ENCODE results near the gene FLVCR2.

FLVCR2 gene

DNA sequence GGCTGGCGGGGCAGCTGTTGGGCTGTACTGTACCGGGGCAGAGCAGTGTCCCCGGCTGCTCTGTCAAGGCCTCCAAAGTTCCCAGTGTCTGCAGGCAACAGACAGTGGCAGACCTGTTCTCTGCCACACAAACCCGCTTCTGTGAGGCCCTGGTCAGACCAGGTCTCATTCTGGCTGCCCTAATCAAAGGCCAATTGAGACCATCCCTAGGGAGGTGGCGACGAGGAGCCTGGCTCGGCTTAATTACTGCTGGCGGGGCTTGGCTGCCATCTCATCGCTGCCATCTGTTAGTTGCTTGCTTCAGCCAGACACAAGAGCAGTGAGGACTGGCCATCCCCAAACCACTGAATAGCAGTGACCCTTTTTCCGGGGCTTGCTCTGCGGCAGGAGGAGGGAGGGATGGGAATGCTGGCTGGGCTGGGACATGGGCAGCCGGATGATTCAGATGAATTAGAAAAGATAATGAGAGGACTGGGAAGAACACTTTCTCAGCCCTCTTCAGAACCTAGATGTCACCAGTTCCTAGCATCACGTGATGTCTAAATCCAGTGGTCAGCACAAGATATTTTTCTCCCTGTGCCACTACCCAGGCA, 57.8 kb downstream of the FLVCR2 start:
- Histone ChIP-seq H3F3A (ENCODE audit: control insufficient read depth, insufficient read depth) (no peaks in the 10 kb centered on the region), H3K27ac (ENCODE audit: low read depth, low read length) (no peak overlapping the region), H3K27me3 (ENCODE audit: control insufficient read depth, low read length) (peaks cover 12% of the 10 kb centered on the region; the same call in 1 of the 2 replicates), H3K36me3 (ENCODE audit: control insufficient read depth, low read length) (no peaks in the 10 kb centered on the region), H3K9me2 (replicated peaks; ENCODE audit: control insufficient read depth, low read length) (no peaks in the 10 kb centered on the region), H4K20me1 (ENCODE audit: control insufficient read depth, insufficient read depth, low read depth, low read length) (no peaks in the 10 kb centered on the region), H3K4me3 (ENCODE audit: low read length) (no peak overlapping the region), H3K4me1 (ENCODE audit: control insufficient read depth, low read length) (no peaks in the 10 kb centered on the region), H3K9me3 (ENCODE audit: control insufficient read depth, insufficient read depth, low read length) (no peaks in the 10 kb centered on the region), H3K4me2 (ENCODE audit: low read length) (no peak overlapping the region), H3K79me2 (ENCODE audit: control insufficient read depth, low read length) (no peaks in the 10 kb centered on the region)
- TF ChIP-seq EZH2phosphoT487 (IDR thresholded peaks at IDR 0.05; ENCODE audit: borderline replicate concordance, low read length) (no peak), CTCF (IDR thresholded peaks at IDR 0.05; ENCODE audit: low read depth, low read length, poor library complexity, severe bottlenecking) (no peak)

- no peaks in the 10 kb centered on the region for H3F3A ChIP-seq (ENCODE audit: control insufficient read depth, insufficient read depth)
- H3K27me3 ChIP-seq (ENCODE audit: control insufficient read depth, low read length) = no peaks in the 10 kb centered on the region
- H3K36me3 ChIP-seq (ENCODE audit: control insufficient read depth, low read length) = no peaks in the 10 kb centered on the region
- no peak overlapping the region for H3K27ac ChIP-seq (ENCODE audit: low read depth, low read length)
- no peak overlapping the region for H3K4me2 ChIP-seq (ENCODE audit: low read length)
- no peak overlapping the region for H3K4me3 ChIP-seq (ENCODE audit: low read length)
- H3K9me3 ChIP-seq (ENCODE audit: control insufficient read depth, insufficient read depth, low read length) = no peaks in the 10 kb centered on the region
- no peaks in the 10 kb centered on the region for H3K79me2 ChIP-seq (ENCODE audit: control insufficient read depth, low read length)
- H4K20me1 ChIP-seq (ENCODE audit: control insufficient read depth, insufficient read depth, low read depth, low read length) = no peaks in the 10 kb centered on the region
- H3K9me2 ChIP-seq (replicated peaks; ENCODE audit: control insufficient read depth, low read length) = no peaks in the 10 kb centered on the region
- no peak for TF ChIP-seq EZH2phosphoT487 (IDR thresholded peaks at IDR 0.05; ENCODE audit: borderline replicate concordance, low read length)
- no peak for TF ChIP-seq CTCF (IDR thresholded peaks at IDR 0.05; ENCODE audit: low read depth, low read length, poor library complexity, severe bottlenecking)
- H3K4me1 ChIP-seq (ENCODE audit: control insufficient read depth, low read length) = no peaks in the 10 kb centered on the region
Observed at GRCh38 chr14:75640876-75641275, 62.5 kb downstream of the FLVCR2 start.

DNA sequence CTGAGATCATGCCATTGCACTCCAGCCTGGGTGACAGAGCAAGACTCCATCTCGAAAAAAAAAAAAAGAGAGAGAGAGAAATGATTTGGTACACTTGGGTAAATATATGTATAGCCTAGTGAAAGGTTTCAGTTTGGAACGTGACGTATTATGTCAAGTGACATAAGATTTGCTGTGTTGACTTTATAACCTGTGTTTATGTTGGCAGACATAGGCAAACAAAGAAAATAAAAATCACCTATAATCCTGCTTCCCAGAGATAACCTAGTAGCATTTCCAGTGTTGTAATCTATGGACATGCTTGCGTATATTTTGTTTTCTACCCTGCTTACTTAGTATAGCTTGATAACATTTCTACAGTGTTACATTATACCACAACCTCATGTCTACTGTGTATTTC, 65.6 kb downstream of the FLVCR2 start:
- TF ChIP-seq EZH2phosphoT487 (IDR thresholded peaks at IDR 0.05; ENCODE audit: borderline replicate concordance, low read length) (no peak), CTCF (IDR thresholded peaks at IDR 0.05; ENCODE audit: low read depth, low read length, poor library complexity, severe bottlenecking) (no peak)
- Histone ChIP-seq H3K9me3 (ENCODE audit: control insufficient read depth, insufficient read depth, low read length) (no peaks in the 10 kb centered on the region), H3K36me3 (ENCODE audit: control insufficient read depth, low read length) (peaks cover 5% of the 10 kb centered on the region; the same call in 1 of the 2 replicates), H4K20me1 (ENCODE audit: control insufficient read depth, insufficient read depth, low read depth, low read length) (no peaks in the 10 kb centered on the region), H3K27ac (ENCODE audit: low read depth, low read length) (no peak overlapping the region), H3F3A (ENCODE audit: control insufficient read depth, insufficient read depth) (no peaks in the 10 kb centered on the region), H3K4me2 (ENCODE audit: low read length) (no peak overlapping the region), H3K4me1 (ENCODE audit: control insufficient read depth, low read length) (no peaks in the 10 kb centered on the region), H3K27me3 (ENCODE audit: control insufficient read depth, low read length) (no peaks in the 10 kb centered on the region), H3K9me2 (replicated peaks; ENCODE audit: control insufficient read depth, low read length) (no peaks in the 10 kb centered on the region), H3K79me2 (ENCODE audit: control insufficient read depth, low read length) (no peaks in the 10 kb centered on the region), H3K4me3 (ENCODE audit: low read length) (no peak overlapping the region)

All from DOHH2 (cell line).